GM12878 (cell line): ENCODE results near the gene PPT1. TPM values are rescaled to one million over a fixed set of nuclear protein-coding genes. Genes with fewer than 3 reads are reported as not detected.

Source experiments
- ATAC-seq: fragments of 200-7000 bp; cut with Tn5 transposase; 3 replicates; pipeline ENCODE4 v1.9.1; 2020; ENCODE audit warnings: mild to moderate bottlenecking, moderate library complexity
- BruUV-seq: library from RNA; stranded (reverse); fragments of 400-500 nt; replicated peaks from 2 replicates; lab custom pipeline; 2021; lab: Mats Ljungman, UMichigan
- CTCF ChIA-PET: fragments of 300-600 bp; sonication (Branson Sonifier 250); formaldehyde crosslinking; extraction: SDS; loops from one replicate; lab custom pipeline; 2021; ENCODE audit warnings: inconsistent platforms; lab: Yijun Ruan, JAX
- POLR2A ChIA-PET: fragments of 350-600 bp; formaldehyde crosslinking; extraction: SDS; loops from one replicate; lab custom pipeline; 2021; ENCODE audit warnings: inconsistent platforms; lab: Charles Lee
- RAD21 ChIA-PET: fragments of 300-600 bp; sonication (Branson Sonifier 250); formaldehyde crosslinking; loops from one replicate; lab custom pipeline; 2023; ENCODE audit warnings: antibody characterized with exemption; ENCODE audit not compliant: unreplicated experiment; lab: Charles Lee
- SMC1A ChIA-PET: fragments of 300-600 bp; sonication (Branson Sonifier 250); formaldehyde crosslinking; loops from one replicate; lab custom pipeline; 2023; ENCODE audit not compliant: unreplicated experiment, uncharacterized antibody; lab: Charles Lee
- DNase-seq: peaks from one replicate; pipeline ENCODE4 v3.0.0-alpha.2; 2011; ENCODE audit warnings: low read depth, low spot score
- FAIRE-seq: peaks from 3 replicates; lab custom pipeline; 2011; peaks lifted over from hg19 to GRCh38; lab: Jason Lieb, UNC
- H2AFZ ChIP-seq: 2 replicates; pipeline ENCODE4 v1.6.0; 2011; ENCODE audit warnings: low read depth, low read length, control low read depth; ENCODE audit not compliant: control insufficient read depth
- H3K27ac ChIP-seq: 2 replicates; pipeline ENCODE4 v1.5.1; 2011; ENCODE audit warnings: control low read depth; ENCODE audit not compliant: control insufficient read depth, insufficient read depth
- H3K27me3 ChIP-seq, 2 experiments: replicated peaks in 1 of 2; 2 replicates each; pipeline versions ENCODE4 v1.6.0 to v1.6.1; 2011; ENCODE audit warnings: low read length in 1 of 2; ENCODE audit not compliant: control insufficient read depth in 2 of 2, insufficient read depth in 2 of 2
- H3K36me3 ChIP-seq, 2 experiments: 2 replicates each; pipeline ENCODE4 v1.5.1; 2011; ENCODE audit warnings: low read length in 1 of 2; ENCODE audit not compliant: control insufficient read depth in 2 of 2, insufficient read depth in 2 of 2
- H3K4me1 ChIP-seq: 2 replicates; pipeline ENCODE4 v1.6.1; 2011; ENCODE audit warnings: mild to moderate bottlenecking, low read length, moderate library complexity, mixed read lengths; ENCODE audit not compliant: control insufficient read depth, insufficient read depth
- H3K4me2 ChIP-seq: 2 replicates; pipeline ENCODE4 v1.6.0; 2011; ENCODE audit warnings: control low read depth; ENCODE audit not compliant: control insufficient read depth, insufficient read depth
- H3K4me3 ChIP-seq: fragments of 200-600 bp; sonication (generic); 2 replicates; pipeline ENCODE4 v1.5.1; 2016
- H3K79me2 ChIP-seq: 2 replicates; pipeline ENCODE4 v1.6.0; 2011; ENCODE audit warnings: low read length; ENCODE audit not compliant: control insufficient read depth, insufficient read depth
- H3K9ac ChIP-seq: 2 replicates; pipeline ENCODE4 v1.8.0; 2011; ENCODE audit warnings: low read length, control low read depth, mixed read lengths; ENCODE audit not compliant: control insufficient read depth, insufficient read depth
- H3K9me3 ChIP-seq: replicated peaks from 3 replicates; pipeline ENCODE4 v1.5.1; 2011; ENCODE audit warnings: mild to moderate bottlenecking, low read length; ENCODE audit not compliant: control insufficient read depth, insufficient read depth
- H4K20me1 ChIP-seq: 2 replicates; pipeline ENCODE4 v1.6.0; 2011; ENCODE audit not compliant: control insufficient read depth, insufficient read depth
- ATF2 ChIP-seq: IDR thresholded peaks from 2 replicates; pipeline ENCODE4 v1.6.1; 2012; ENCODE audit warnings: low read length, inconsistent platforms
- CBX3 ChIP-seq: fragments of 200-600 bp; sonication (generic); IDR thresholded peaks from 2 replicates; pipeline ENCODE4 v1.6.1; 2016; ENCODE audit warnings: low read depth, borderline replicate concordance
- KLF5 ChIP-seq: fragments of 450-650 bp; IDR thresholded peaks from 2 replicates; pipeline ENCODE4 v1.6.1; 2014; ENCODE audit warnings: mild to moderate bottlenecking; ENCODE audit not compliant: partially characterized antibody
- NBN ChIP-seq: fragments of 450-650 bp; IDR thresholded peaks from 2 replicates; pipeline ENCODE4 v1.6.1; 2016
- NFYB ChIP-seq: IDR thresholded peaks from 2 replicates; pipeline ENCODE4 v1.6.1; 2011; ENCODE audit warnings: low read depth, mild to moderate bottlenecking, low read length, improper control_type of control experiment, moderate library complexity; ENCODE audit not compliant: insufficient read depth
- PAX5 ChIP-seq: IDR thresholded peaks from 2 replicates; pipeline ENCODE4 v1.6.1; 2011; ENCODE audit warnings: low read depth, low read length, borderline replicate concordance
- POLR2AphosphoS2 ChIP-seq: IDR thresholded peaks from 2 replicates; pipeline ENCODE4 v1.6.1; 2011; ENCODE audit warnings: low read depth, mild to moderate bottlenecking, low read length, improper control_type of control experiment, moderate library complexity
- RAD21 ChIP-seq: IDR thresholded peaks from 2 replicates; pipeline ENCODE4 v1.6.1; 2011; ENCODE audit warnings: mild to moderate bottlenecking, low read depth, low read length, moderate library complexity; ENCODE audit not compliant: insufficient read depth
- RBBP5 ChIP-seq: fragments of 200-600 bp; sonication (generic); conservative IDR thresholded peaks from 2 replicates; pipeline ENCODE4 v1.6.1; 2016
- SIN3A ChIP-seq: IDR thresholded peaks from 2 replicates; pipeline ENCODE4 v1.6.1; 2012; ENCODE audit warnings: low read depth, low read length, improper control_type of control experiment
- SMC3 ChIP-seq: IDR thresholded peaks from 2 replicates; pipeline ENCODE4 v1.6.1; 2011; ENCODE audit warnings: low read length, improper control_type of control experiment, borderline replicate concordance
- STAT1 ChIP-seq: fragments of 450-650 bp; conservative IDR thresholded peaks from 2 replicates; pipeline ENCODE4 v1.6.1; 2014; ENCODE audit warnings: antibody characterized with exemption, mild to moderate bottlenecking
- SUZ12 ChIP-seq: fragments of 200-600 bp; sonication (generic); IDR thresholded peaks from one replicate; pipeline ENCODE4 v1.6.1; 2018; ENCODE audit warnings: antibody characterized with exemption, mild to moderate bottlenecking; ENCODE audit not compliant: unreplicated experiment
- USF1 ChIP-seq: IDR thresholded peaks from 2 replicates; pipeline ENCODE4 v1.6.1; 2011; ENCODE audit warnings: borderline replicate concordance, low read depth, mild to moderate bottlenecking, moderate library complexity, mixed read lengths, low read length; ENCODE audit not compliant: insufficient read depth; ENCODE audit errors: extremely low read length
- USF2 ChIP-seq: IDR thresholded peaks from 2 replicates; pipeline ENCODE4 v1.6.1; 2011; ENCODE audit warnings: low read depth, low read length, improper control_type of control experiment, borderline replicate concordance
- ZNF207 ChIP-seq: fragments of 450-650 bp; IDR thresholded peaks from 2 replicates; pipeline ENCODE4 v1.6.1; 2014; ENCODE audit warnings: antibody characterized with exemption, mild to moderate bottlenecking, borderline replicate concordance
- ZNF217 ChIP-seq: fragments of 450-650 bp; IDR thresholded peaks from 2 replicates; pipeline ENCODE4 v1.6.1; 2017; ENCODE audit warnings: antibody characterized with exemption, mild to moderate bottlenecking
- WGBS: methylation state at CpG from one replicate; pipeline ENCODE4 v1.1.6; 2016; ENCODE audit warnings: low lambda C conversion rate; ENCODE audit not compliant: insufficient replicate concordance, insufficient coverage; ENCODE audit errors: missing lambda C conversion rate; 5-methylcytosine and 5-hydroxymethylcytosine counted together
- in situ Hi-C: fragments of 300-500 bp; cut with MboI; formaldehyde crosslinking; loops from 9 replicates; pipeline ENCODE4 v1.14.3; 2018; ENCODE audit warnings: mixed read lengths
- intact Hi-C: fragments of 100-400 bp; cut with micrococcal nuclease; formaldehyde crosslinking; loops from one replicate; pipeline ENCODE4 v1.14.2; 2022; ENCODE audit not compliant: unreplicated experiment
- polyA plus RNA-seq, 11 experiments: library from polyadenylated mRNA; depleted of rRNA in 4 of 11; unstranded in 6 of 11; stranded (reverse) in 5 of 11; fragments of >200 nt; fragmentation: Nextera tagmentation in 4 of 11; fragmentation: Illumina TruSeq in 1 of 11; extraction: Ambion mirVana in 4 of 11; extraction: Trizol in 1 of 11; gene quantifications; 1 replicate in 1 of 11; 2 replicates in 10 of 11; pipeline versions ENCODE4 v1.2.1 to v1.2.3, GENCODE V29; 2011 to 2016; ENCODE audit warnings: inconsistent platforms in 2 of 11, missing spikeins in 2 of 11, low read depth in 1 of 11
- total RNA-seq, 4 experiments: library from RNA; depleted of rRNA in 3 of 4; stranded (reverse); fragments of >200 nt in 3 of 4; fragmentation: Illumina TruSeq in 1 of 4; extraction: Trizol in 1 of 4; gene quantifications; 2 replicates each; pipeline versions ENCODE4 v1.2.1 to v1.2.3, GENCODE V29; 2013 to 2021
- TF ChIP-seq, protein P1 (sequence below), 3 experiments: IDR thresholded peaks in 2 of 3; conservative IDR thresholded peaks in 1 of 3; 2 replicates each; pipeline ENCODE4 v1.5.1; 2011; ENCODE audit warnings: low read depth in 3 of 3, low read length in 3 of 3, mild to moderate bottlenecking in 3 of 3, control low read depth in 2 of 3, moderate library complexity in 2 of 3, inconsistent platforms in 1 of 3, mixed read lengths in 1 of 3; ENCODE audit not compliant: control insufficient read depth in 2 of 3, insufficient read depth in 1 of 3; ENCODE audit errors: extremely low read depth in 1 of 3

Gene PPT1
- total and polyA plus RNA-seq, 10 of the 15 experiments (the other 5 are each of a cell fraction or from before 2014, with no cell fraction given), result 50.4 to 147 (median 103) TPM

DNA sequence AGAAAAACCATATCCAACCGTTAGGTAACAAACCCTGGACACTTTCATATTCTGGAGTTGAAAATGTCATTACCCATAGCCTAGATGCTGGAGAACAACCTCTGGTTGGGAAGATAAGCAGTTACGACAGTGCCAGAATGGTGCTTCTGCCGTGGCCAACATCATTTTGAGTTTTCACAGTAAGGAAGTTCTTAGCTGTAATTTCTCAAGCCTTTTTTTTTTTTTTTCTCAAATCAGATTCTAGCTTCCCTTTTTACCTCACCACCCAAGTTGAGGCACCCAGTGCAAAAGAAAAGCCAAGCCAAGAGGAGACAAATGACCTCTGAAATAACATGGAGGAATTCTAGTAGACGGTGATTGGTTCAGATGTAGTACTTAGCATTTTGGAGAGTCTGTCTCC lies 21.8 kb downstream of the PPT1 start:
- Histone ChIP-seq H3K79me2 (no peaks in the 10 kb centered on the region), H3K27ac (no peak overlapping the region), H2AFZ (no peak overlapping the region), H3K9ac (no peak overlapping the region), H3K4me1 (no peaks in the 10 kb centered on the region), H4K20me1 (no peaks in the 10 kb centered on the region), H3K4me2 (no peak overlapping the region), H3K4me3 (no peak overlapping the region), H3K36me3 (peaks cover 13 to 52% of the 10 kb centered on the region in 2 experiments), H3K9me3 (no peaks in the 10 kb centered on the region), H3K27me3 (no peaks in the 10 kb centered on the region)
- RAD21 ChIA-PET, result interaction anchor here (0.6 to 1.5 kb wide), 3 partner anchors 14 to 263 kb away, joined by 3 to 4 read pairs (median 4); no protein-coding TSS in a partner anchor
- DNase-seq, result no peak
- SMC1A ChIA-PET, result interaction anchor here (0.8 to 2.7 kb wide), 5 partner anchors 13 to 264 kb away, joined by 4 to 7 read pairs (median 6); partner anchors contain the start of gene CAP1
- no peak for ATAC-seq
- in situ Hi-C loops, result no loop called here
- intact Hi-C loops, result no loop called here
- CTCF ChIA-PET, result interaction anchor here (0.6 to 20.0 kb wide), 8 partner anchors 9 to 358 kb away, joined by 3 to 271 read pairs (median 7); no protein-coding TSS in a partner anchor
- 50% methylated on average over 4 of the region's 4 CpGs for WGBS
- FAIRE-seq, result no peak
- POLR2A ChIA-PET, result interaction anchor here (1.0 to 1.9 kb wide), 2 partner anchors 15 to 119 kb away, joined by 5 to 8 read pairs; no protein-coding TSS in a partner anchor
- BruUV-seq, result no TSS peak
- no peak for TF ChIP-seq POLR2AphosphoS2
- no peak for TF ChIP-seq PAX5
- TF ChIP-seq SUZ12, result no peak
- TF ChIP-seq ATF2, result no peak
- TF ChIP-seq, protein P1, sequence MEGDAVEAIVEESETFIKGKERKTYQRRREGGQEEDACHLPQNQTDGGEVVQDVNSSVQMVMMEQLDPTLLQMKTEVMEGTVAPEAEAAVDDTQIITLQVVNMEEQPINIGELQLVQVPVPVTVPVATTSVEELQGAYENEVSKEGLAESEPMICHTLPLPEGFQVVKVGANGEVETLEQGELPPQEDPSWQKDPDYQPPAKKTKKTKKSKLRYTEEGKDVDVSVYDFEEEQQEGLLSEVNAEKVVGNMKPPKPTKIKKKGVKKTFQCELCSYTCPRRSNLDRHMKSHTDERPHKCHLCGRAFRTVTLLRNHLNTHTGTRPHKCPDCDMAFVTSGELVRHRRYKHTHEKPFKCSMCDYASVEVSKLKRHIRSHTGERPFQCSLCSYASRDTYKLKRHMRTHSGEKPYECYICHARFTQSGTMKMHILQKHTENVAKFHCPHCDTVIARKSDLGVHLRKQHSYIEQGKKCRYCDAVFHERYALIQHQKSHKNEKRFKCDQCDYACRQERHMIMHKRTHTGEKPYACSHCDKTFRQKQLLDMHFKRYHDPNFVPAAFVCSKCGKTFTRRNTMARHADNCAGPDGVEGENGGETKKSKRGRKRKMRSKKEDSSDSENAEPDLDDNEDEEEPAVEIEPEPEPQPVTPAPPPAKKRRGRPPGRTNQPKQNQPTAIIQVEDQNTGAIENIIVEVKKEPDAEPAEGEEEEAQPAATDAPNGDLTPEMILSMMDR (IDR thresholded peaks at IDR 0.05 in 2 of 3, conservative IDR thresholded peaks at IDR 0.05 in 1 of 3; ENCODE audit: control insufficient read depth in 2 of 3, extremely low read depth in 1 of 3, insufficient read depth in 1 of 3, low read depth in 3 of 3, low read length in 3 of 3), result no peak
- TF ChIP-seq STAT1, result no peak
- TF ChIP-seq SMC3, result no peak
- no peak for TF ChIP-seq KLF5
- TF ChIP-seq RAD21, result no peak
- TF ChIP-seq ZNF207, result no peak
- no peak for TF ChIP-seq USF2
- TF ChIP-seq CBX3, result no peak
- TF ChIP-seq ZNF217, result no peak
- no peak for TF ChIP-seq USF1
- no peak for TF ChIP-seq NBN
- TF ChIP-seq RBBP5, result no peak
- TF ChIP-seq NFYB, result no peak
- TF ChIP-seq SIN3A, result no peak
